HCEC 1CT (cell line): Measurements from ENCODE around the gene CACNA1C.

Source experiments
- DNase-seq: peaks from one replicate; pipeline ENCODE4 v3.0.0-alpha.2; 2017

The CACNA1C gene

DNA sequence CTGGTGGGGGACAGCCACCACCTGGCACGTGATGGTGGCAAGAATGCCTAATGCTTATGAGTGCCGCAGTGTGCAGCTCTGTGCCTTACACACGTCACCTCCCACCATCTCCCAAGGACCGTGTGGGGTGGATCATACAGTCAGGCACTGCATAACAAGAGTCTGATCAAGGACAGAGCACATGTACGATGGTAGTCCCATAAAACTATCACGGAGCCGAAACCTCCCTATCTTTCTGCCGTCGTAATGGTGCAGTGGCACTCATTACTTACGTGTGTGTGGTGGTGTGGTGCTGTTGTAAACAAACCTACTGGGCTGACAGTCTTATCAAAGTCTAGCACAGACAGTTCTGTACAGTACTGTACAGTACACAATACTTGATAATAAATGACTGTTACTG, 89.3 kb downstream of the CACNA1C start:
- no peak for DNase-seq

DNA sequence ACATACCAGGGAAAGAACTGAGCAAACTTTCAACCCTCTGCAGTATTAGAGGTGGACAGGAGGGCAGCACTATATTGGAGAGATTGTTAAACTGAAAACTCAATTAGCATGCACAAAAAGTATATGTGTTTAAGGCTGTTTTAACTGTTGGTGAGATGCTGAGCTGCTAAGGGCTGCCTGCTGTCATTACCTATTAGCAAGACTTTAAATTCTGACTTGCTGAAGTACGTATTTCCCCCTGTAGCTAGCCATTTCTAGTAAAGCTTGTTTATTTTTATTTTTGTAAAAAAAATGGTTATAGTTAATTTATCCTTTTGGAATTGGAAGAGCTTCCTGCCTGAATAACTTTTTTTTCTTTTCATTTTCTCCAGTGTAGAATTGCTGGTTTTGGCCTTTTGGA, 92.2 kb downstream of the CACNA1C start:
- DNase-seq: no peak

DNA sequence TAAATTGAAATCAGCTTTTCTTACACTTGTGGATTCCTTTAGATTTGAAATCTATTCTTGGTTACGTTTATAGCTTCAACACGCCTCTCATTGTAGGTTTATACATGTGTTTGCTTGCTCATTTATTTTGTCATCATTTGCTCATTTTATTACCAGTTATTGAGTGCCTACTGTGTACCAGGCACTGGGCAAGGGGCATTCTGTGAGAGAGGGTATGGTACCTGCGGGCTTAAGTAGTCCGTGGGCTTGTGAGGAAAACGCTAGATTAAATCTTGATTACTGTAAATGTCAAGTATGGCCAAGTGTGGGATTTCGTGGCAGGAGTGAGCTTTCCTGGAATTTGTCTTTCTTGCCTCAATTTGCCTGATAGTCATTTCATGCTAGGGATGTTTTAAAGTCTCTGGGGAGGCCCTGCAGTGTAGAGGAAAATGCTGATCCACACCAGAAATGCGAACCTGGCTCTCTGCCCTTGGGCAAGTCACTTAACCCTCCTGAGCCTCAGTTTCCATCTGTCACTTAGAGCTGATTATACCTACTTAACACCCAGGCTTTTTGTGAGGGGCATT, 92.7 kb downstream of the CACNA1C start:
- DNase-seq: no peak

DNA sequence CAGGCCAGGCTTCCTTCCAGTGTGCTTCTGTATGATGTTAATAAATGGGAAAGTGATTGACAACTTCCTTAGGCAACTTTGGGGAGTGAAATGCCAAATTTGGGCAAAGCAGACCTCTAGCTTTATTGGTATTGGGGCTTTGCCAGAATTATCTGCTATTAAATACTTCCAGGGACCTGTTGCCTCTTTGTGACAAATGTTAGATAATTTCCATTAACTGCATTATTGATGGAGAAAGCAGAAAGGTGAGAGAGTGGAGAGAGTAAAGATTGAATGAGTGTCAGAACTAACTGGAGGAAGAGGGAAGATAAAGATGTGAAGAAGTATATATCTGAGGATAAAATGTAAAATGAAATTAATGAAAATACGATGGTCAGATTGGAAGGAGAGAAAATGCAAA, 94.5 kb downstream of the CACNA1C start:
- DNase-seq: no peak

DNA sequence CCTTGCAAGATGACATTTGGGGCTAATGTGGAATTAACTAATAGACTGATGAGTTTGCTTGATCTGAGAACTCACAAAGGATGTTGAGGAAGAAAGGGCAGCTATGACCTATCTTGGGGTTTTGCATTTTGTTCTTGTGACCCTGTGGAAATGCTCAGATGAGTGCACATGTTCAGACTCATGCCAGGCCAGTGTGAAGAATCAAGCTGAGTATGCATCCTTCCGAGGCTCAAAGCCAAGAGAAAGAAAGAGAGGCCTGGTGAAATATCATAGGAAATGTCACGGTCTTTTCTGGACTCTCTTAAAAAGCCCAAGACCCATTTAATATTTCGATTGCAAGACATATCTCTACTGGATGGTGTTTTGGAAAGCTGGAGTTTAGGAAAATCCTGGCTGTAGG, 96.3 kb downstream of the CACNA1C start:
- DNase-seq: no peak

DNA sequence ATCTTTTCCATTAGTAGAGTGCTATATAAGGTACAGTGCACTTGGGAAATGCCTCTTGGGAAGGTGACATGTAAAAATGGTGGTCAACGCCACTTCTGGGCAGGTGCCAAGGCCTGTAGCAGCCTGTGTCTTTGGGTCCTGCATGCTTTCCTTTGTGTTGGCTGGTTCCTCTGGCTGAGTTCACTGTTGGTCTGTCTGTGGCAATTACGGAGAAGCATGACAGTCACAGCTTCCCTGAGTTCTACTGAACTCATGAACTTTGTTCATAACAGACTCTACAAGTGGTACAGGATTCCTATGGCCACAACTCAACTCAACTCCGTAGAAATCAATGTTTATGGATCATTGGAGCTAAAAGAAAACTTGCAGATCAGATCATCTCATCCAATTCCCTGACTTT, 98.0 kb downstream of the CACNA1C start:
- no peak for DNase-seq

DNA sequence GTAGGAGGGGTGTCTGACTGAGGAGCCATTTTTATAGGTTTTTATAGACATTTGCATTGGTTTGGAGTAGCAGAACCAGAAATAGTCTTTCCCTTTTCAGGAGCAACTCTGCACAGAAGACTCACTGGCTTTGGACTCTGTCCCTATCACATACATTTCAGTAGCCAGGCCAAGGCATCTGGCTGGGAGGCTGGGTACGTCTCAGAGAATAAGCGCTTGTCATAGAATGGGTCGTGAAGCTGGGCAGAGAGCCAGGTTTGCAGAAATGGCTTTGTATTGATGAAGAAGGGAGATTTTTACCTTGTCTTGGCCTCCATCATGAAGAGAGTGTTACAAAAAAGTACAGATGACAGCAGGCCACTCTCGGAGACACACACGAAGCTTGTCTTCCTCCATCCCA, 98.6 kb downstream of the CACNA1C start:
- no peak for DNase-seq

DNA sequence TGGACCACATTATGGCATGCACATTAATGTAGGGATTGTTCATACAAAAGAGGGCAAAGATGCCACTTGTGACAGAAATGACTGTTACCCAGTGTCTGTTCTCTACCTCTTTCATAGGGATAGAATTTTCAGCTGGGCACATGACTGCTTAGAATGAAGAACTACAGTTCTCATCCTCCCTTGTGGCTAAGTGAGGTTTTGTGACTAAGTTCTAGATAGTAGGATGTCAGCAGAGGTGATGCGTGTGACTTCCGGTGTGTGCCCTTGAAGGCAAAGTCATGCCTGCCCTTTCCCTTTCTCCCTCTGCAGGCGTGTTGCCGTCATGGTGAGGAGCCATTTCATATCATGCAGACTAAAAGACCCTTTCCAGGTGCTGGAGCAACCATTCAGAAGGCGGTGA, 99.3 kb downstream of the CACNA1C start:
- DNase-seq: no peak

DNA sequence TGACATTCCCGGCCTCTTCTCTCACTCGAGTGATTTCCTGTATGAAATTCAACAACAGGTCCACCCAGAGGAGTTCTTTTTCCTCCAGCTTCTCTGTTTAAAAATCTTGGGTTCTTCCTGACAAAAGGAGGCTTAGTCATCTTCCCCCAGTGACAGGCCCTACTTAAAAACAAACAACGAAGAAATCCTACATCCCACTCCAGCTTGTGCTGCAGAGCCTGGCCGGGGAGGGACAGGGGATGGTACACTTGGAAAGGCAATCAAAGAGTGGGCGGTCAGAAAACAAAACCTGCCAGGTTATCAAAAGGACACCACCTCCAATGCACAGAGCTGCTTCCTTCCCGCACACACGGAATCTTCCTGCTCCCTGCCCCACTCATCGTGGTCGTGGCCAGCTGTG, 101.3 kb downstream of the CACNA1C start:
- DNase-seq: peak; percentile 59

DNA sequence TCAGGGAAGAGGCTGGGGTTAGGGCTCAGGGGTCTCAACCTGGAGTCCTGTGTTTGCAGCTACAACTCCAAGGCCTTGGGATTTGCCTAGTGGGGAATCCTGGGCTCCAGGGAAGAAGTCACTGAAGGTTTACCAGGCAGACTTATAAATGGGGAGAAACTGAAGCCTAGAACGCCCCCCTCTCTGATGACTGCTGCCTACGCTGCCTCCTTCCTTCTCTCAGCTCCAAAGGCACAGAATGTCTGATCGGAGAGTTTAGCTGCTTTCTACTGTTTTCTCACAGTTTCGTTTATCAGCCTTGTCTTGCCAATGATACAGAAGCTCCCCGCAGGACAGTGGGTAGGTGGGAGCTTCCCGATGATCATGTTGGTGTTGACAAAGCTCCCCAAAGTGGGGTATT, 101.7 kb downstream of the CACNA1C start:
- no peak for DNase-seq

DNA sequence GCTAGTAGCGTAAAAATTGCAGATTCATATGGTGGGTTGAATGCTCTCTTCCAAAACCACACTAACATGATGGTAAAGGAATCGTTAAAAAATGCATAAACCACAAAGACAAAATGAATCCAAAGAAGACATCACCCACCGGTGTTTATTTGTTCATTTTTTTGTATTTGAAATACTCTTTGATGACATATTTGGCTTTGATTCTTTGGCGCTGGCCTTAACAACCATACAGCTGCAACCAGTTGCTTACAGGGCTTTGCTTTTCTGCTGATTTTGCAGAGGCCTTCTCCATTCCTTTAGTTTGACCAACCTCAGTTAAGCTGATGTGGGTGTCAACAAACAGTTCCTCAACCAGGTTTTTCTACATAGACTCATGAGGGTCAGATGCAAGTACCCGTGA, 103.5 kb downstream of the CACNA1C start:
- DNase-seq: no peak

DNA sequence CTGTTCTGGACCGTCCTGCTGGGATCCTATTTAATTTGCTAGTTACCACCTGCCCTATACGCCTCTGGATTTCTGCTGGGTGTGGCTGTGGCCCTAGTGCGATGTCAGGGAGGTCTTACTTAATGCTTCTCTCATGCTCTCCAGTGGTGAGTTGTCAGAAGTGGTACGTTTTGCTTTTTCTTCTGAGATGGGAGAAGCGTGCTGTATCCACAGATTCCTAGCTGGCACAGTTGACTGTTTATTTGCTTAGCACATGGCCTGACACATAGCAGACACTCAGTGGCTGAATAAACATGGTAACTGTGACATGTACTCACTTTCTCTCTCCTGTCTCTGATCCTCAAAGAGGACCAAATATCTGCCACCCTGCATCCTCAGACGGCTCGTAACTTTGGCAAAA, 107.3 kb downstream of the CACNA1C start:
- no peak for DNase-seq

DNA sequence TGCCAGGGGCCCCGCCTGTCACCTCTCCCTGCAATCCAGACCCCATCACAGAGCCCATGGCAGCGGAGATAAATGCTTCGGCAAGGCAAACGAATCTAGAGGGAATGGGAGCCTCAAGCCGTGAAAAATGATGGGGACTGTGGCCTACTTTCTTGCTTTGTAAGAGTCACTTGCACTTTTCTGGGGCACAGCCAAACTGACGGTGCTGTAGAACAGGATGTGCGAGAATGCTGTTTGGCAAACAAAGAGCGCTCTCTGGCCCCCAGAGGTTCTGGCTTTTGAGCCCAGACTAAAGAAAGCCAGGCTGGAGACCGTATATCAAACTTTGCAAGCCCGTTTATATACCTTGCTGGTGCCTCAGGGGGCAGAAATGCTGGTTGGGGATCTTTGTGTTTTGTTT, 108.7 kb downstream of the CACNA1C start:
- no peak for DNase-seq

DNA sequence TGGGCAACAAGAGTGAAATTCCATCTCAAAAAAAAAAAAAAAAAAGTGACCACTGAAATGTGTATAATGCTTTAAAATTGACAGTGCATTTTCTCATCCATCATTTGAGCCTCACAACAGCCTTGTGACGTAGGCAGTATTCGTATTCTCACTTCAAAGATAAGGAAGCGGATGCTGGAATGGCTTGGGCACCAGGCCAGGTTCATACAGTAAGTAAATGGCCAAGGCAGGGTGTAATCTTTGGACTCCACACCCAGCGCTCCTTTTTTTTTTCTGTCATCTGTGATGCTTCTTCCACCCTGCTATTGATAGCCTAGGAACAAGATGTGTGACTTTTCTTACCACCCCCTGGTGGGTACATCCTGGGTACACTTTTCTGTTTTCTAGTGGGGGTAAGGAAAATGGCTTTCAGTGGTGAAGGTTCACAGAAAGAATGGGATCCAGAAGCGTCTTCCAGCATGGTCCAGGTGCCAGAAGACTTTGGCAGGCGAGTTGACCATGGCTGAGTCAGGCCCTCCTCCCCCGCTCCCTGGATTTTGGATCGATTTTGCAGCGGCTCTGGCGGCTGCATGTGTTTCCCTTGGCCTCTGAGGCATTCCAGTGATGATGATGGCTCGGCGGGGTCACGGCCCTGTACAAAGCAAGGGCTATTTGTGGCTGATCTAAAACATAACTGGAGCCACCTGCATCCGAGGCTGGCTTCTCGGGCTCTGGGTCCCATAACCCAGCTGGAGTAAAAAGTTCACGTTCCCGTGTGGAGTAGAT, 110.6 kb downstream of the CACNA1C start:
- peak; percentile 94 for DNase-seq

DNA sequence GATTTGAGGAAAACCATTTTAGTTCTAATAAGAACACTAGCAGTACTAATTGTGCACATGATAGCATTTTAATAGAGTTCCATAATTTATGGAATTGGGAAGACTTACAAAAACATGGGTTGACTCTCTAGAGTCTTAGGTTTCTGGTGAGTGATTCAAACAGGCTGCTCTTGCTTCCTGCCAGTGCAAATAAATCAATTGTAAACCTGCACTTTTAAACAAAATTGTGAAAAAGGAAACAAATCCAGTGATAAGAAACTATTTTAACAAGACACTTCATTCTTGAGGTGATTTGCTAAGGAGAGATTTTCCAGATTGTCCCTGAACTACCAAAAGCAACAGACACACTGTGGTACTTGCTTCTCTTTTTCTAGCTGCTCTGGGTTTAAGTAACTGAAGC, 112.2 kb downstream of the CACNA1C start:
- DNase-seq: no peak

DNA sequence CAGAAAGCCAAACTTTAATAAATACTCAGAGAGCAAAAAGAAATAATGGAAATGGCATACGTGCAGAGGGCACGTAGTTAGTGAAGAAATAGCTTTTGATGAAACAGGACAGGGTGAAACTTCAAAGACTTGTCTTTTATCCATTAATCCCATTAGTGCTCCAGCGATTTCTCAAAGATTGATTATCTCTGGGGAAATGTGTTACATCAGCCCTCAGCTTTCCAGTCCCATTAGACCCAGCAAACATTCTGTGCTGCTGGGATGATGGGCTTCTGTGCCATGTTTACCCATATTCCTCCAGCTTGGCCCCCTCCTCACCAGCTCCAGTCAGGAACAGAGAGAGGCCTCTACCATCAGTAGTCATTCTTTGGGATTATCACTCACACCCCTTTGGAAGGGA, 113.1 kb downstream of the CACNA1C start:
- DNase-seq: no peak

DNA sequence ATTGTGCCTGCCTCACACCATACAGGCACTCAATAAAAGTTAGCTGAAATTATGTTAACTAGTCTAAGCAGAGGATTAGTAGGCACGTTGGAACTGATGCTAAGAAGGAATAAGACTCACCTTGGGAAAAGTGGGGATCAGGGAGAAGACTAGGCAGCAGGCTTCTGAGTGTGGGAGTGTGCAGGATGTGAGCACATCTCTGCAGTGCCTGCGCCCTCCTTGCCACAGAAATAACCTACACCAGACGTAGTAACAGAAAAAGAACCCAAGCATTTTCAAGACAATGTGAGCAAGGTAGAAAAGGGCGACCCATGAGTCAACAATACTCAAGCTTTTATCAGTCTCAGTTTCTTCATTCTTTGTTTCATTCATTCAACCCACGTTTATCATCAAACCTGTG, 113.9 kb downstream of the CACNA1C start:
- DNase-seq: no peak

DNA sequence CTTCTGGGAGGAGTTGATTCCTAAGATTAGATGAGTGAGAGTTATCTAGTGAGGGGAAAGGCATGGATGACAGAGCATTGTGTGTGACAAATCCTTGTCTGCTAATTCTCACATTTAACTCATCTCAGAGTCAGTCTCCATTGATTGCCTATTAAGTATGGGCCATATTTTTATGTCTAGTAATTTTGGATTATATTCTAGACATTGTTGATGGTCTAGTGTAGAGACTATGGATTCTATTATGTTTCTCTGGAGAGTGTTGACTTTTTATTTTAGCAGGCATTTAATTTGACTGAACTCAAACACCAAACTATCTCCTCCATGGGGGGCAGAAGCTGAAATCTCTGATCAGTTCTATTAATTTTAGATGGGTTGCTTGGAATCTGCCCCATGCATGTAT, 114.4 kb downstream of the CACNA1C start:
- DNase-seq: no peak

DNA sequence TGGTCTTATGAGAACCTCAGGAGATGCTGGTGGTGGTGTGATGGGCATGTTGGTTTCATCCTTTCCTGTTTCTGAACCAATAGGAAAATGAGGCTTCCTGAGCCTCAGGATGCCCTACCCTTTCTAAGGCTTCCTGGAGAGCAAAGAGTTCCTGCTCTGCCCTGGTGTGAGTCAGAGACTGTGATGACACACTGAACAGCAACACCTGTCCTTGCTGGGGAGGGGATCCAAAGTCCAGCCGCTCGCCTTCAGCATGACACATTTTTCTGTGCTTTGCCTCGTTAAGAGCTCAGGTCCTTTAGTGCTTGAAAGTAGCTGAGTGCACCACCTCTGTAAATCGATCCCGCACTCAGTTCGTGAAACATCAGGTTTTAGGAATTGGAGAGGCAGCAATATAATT, 116.0 kb downstream of the CACNA1C start:
- peak; percentile 25 for DNase-seq

DNA sequence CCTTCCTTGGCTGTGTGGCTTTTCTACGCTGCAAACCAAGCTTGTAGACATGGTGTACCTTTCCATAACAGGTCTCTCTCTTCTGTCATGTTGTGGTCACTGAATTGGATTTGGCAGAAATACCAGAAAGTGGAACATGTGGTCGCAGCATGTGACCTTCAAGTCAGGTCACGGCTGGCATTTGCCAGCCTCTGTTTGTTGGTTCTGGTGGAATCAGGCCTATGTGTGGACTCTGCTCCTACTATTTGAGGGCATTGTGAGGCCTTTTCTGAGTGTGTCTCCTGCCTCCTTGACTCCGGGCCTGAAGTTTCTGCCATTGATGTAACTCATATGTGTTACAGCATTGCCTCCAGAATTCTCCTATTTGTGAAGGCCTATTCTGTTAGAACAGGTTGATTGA, 116.7 kb downstream of the CACNA1C start:
- DNase-seq: no peak

DNA sequence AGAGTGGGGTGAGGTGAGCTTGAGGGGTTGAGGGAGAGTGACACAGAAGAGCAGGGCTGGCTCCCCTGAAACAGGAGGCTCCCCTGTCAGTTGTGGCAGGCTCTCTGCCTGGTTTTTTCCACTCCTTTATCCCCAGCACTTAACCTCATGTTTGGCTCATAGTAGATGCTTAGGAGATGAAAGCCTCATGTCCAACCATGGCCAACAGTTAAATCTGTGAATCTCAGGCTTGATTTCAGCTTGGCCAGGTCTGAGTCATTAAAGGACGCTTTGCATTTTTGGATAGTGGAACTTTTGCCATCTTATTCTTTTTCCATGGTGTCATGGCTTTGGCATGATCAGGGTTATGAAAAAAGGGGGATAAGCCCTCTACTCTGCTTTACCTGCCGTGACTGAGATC, 117.2 kb downstream of the CACNA1C start:
- peak; percentile 22 for DNase-seq

DNA sequence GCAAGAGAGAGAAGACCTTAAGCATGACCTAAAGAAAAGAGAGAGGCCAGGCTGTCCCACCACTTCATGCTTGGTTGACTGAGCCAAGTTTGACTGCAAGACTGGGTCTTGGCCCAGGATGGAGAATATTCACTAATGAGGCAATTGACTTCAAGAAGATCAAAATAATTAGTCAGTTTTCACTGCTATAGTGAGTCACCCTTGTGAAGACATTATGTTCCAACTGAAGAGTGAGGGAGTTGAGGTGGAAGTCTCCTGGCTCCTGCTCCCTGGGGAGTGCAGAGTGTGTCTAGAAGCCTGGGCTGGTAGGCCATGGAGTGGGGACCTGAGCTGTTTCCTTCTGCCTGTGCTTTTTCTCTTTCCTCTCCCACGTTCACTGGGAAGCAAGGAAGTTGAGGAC, 117.6 kb downstream of the CACNA1C start:
- peak; percentile 59 for DNase-seq

DNA sequence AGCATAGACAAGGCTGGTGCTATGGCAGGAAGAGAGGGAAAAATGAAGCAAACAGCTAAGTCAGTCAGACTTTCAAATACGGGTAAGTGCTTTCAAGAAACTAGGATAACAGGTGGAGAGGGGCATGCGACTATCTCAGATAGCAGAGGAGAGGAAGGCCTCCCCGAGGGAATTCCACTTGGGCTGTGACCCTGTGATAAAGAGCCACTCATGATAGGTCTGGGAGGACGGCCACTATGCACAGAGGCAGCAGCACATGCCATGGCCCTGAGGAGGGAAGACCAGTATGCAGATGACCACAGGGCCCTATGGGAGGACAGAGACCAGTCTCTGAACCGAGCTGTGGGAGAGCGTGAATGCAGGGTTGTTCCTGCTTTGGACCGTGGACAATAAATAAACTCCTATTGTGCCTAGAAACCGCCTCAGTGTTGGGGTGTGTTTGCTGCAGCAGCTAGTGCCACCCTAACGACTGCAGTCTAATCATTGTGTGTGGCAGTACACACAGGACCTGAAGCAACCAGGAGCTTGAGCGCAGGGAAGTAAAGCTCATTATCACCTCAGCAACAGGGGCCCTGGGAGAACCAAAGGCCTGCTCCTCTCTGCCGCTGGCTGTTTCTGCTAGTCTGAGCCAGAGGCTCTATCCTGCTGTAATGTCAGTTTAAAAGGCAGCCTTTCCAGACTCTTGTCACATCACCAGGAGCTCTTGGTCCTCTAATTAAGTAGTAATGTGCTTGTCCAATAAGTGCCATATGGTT, 119.1 kb downstream of the CACNA1C start:
- no peak for DNase-seq

DNA sequence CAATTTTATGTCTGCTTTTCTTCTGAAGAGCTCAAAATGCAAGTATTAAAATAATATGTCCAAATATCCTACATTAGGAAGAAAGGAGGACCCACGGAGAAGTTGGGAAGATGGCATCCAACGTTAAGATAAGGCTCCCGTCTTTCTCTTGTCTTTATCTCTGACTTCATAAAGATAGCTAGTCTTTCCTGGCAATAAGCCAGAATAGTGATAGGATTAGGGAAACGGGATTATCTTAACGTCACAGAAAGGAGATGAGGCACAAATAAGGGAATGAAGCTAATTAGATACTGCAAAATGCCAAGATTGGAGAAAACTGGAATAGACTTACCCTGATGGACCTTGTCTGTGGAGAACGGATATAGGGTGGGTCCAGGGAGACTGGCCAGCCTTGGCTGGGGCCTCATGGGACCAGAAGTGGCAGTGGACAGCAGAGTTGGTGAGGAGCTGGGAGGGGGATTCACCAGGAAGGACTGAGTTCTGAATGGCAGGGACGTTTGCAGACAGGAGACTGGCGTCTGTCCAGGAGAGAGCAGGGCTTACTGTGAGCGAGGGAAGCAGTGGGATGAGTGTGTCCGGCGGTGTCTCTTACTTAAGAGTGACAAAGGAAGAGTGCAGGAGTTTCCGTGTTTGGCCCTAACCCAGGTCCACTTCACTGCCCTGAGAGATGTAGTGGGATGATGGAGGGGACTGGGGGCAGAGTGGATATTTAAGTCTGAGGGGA, 119.9 kb downstream of the CACNA1C start:
- DNase-seq: no peak
